ENCODE measurements around the gene CLEC4M.

DNA sequence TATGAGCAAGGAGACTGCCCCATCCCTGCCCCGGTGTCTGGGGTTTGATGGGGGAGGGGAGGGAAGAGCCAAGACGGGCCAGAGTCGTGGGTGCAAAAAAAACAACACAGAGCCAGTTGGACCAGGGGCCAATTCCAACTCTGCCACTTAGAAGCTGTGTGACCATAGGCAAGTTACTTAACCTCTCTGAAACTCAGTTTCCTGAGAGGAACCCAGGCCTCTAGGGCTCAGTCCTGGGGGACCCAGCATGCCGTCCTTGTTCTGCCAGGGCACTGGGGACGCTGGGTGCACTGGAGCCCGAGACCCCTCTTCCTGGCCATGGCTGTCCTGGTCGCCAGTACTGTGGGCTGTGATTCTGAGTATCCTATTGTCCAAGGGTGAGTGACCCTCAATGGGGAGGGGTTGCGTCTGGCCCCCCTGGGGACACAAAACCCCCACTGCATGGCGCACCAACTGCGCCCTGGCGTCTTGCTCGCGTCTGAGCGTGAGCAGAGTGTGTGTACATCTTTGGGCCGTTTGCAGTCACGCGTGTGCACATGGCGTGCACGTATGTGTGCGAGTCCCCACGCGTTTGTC, 24.6 kb downstream of the CLEC4M start:
- TF ChIP-seq BHLHE40 (IDR thresholded peaks at IDR 0.05; ENCODE audit: borderline replicate concordance): no peak
- no peak for TF ChIP-seq SUZ12 (IDR thresholded peaks at IDR 0.05)
- TF ChIP-seq TARDBP (IDR thresholded peaks at IDR 0.05): no peak
- no peak for TF ChIP-seq SP1 (IDR thresholded peaks at IDR 0.05)
- TF ChIP-seq CTBP1 (IDR thresholded peaks at IDR 0.05; ENCODE audit: borderline replicate concordance): no peak
- TF ChIP-seq ARNT (IDR thresholded peaks at IDR 0.05): no peak
- no peak for TF ChIP-seq FOXM1 (IDR thresholded peaks at IDR 0.05; ENCODE audit: borderline replicate concordance)
- no peak for TF ChIP-seq ELF4 (IDR thresholded peaks at IDR 0.05)
